Measurements from ENCODE around the gene KIF20A. TPM values are rescaled to one million over a fixed set of nuclear protein-coding genes. Genes with fewer than 3 reads are reported as not detected.

The KIF20A gene
- total RNA-seq, 1 donor from 2014 or later = 26.7 TPM

DNA sequence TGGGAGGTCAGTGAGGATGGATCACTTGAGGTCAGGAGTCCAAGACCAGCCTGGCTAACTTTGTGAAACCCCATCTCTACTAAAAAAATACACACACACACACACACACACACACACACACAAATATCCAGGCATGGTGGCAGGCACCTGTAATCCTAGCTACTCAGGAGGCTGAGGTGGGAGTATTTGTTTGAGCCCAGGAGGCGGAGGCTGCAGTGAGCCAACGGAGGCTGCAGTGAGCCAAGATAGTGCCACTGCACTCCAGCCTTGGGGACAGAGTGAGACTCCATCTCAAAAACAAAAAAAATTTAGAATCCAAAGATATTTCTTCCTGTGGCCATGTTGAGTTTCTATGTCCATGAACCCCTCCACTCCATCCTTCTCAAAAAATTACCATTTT lies 55.7 kb downstream of the KIF20A start:
- H3K4me3 Mint-ChIP-seq (ENCODE audit: low read depth) = no peak overlapping the region
- no peak for TF ChIP-seq CTCF (IDR thresholded peaks at IDR 0.05; ENCODE audit: unreplicated experiment)
- no peaks in the 10 kb centered on the region for H3K36me3 Mint-ChIP-seq (ENCODE audit: insufficient read depth)
- no peaks in the 10 kb centered on the region for H3K9me3 Mint-ChIP-seq (ENCODE audit: low read depth)
- peaks cover 11% of the 10 kb centered on the region for H3K27me3 Mint-ChIP-seq
- no peak overlapping the region for H3K27ac Mint-ChIP-seq
- H3K4me1 Mint-ChIP-seq (ENCODE audit: low read depth) = no peaks in the 10 kb centered on the region
- no peak for DNase-seq (ENCODE audit: low spot score, unreplicated experiment)

Other genes with a start within 250 kb of the KIF20A start
- gene FAM13B, start 146.0 kb upstream of the KIF20A start, total RNA-seq = 59.8 and 62.1 TPM in 2 replicates
- gene WNT8A, start 95.1 kb upstream of the KIF20A start, total RNA-seq = not detected in 2 replicates
- 9.9 and 11.0 TPM in 2 replicates for gene NME5, start 39.7 kb upstream of the KIF20A start, total RNA-seq
- gene BRD8, start 482 bp upstream of the KIF20A start, total RNA-seq = 141 and 151 TPM in 2 replicates
- 47.1 and 53.3 TPM in 2 replicates for gene CDC23, start 34.2 kb downstream of the KIF20A start, total RNA-seq
- gene GFRA3, start 95.5 kb downstream of the KIF20A start, total RNA-seq = 22.9 and 24.4 TPM in 2 replicates
- gene CDC25C, start 152.7 kb downstream of the KIF20A start, total RNA-seq = 10.6 and 11.5 TPM in 2 replicates
- 56.6 TPM in 2 replicates for gene FAM53C, start 159.2 kb downstream of the KIF20A start, total RNA-seq
- gene KDM3B, start 173.6 kb downstream of the KIF20A start, total RNA-seq = 118 and 126 TPM in 2 replicates

All from progenitor cell of endocrine pancreas (in vitro differentiated cells).